Epidermal melanocyte (primary cell): Measurements from ENCODE around the gene EGR4.
"Not testable (repeated sequence)": the region's sequence is repeated elsewhere in the genome, so short reads cannot be mapped to it uniquely, and the experiment has no call there.

Source experiments
- DNase-seq: peaks from one replicate; pipeline ENCODE4 v3.0.0; 2011; ENCODE audit warnings: low spot score; ENCODE audit not compliant: insufficient read length

The EGR4 gene

DNA sequence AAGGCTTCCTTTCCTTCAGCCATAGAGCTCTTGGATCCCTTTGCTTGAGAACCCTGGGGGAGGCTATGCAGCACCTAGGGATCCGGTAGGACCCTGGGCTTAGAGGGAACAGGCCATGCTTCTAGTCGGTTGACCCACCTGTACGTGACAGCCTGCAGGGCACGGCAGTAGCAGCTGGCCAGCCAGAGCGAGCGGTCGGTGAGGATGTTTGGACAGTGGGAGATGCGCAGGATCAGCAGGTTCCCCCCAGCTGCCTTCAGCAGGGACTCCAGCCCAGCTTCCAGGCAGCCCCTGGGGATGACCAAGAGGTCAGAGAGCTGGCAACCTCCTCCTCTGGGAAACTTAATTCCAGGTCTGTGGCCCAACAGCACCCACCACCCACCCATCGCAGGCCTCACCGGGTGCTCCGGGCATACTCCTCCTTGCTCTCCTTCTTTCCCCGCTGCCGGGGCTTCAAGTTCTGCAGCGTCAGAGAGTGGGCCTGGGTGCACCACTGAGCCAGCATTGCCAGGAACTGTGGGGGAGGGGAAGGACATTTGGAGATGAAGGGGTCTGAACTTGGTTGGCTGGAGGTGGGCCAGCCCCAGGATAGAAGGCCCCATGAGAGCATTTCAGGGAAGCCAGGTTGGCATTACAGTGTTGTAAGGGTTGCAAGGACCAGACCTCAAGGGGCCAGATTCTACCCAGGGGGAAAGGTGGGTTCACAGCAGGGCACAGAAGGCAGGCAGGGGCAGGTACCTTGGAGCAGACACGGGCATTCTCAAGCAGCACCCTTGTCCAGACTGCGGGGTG, 29.6 kb downstream of the EGR4 start:
- no peak for DNase-seq

DNA sequence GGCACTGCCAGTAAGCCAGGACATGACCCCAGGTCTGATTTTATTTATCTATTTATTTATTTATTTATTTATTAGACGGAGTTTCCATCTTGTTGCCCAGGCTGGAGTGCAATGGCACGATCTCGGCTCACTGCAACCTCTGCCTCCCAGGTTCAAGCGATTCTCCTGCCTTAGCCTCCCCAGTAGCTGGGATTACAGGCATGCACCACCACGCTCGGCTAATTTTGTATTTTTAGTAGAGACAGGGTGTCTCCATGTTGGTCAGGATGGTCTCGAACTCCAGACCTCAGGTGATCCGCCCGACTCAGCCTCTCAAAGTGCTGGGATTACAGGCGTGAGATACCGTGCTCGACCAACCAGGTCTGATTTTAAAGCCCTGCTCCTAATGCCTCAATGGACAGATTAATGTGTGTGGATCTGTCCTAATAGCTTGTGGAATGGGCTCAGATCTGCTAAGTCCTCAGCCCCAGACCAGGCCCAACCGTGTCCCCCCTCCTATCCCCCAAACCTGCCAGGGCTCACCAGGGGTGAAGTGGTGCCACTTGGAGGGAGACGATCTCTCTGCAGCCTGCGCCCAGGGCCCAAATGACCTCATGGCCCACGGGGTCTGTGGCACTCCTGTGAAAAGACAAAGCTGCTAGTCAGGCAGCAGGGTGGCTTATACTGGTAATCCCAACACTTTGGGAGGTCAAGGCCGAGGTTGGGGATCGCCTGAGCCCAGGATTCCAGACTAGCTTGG, 30.5 kb downstream of the EGR4 start:
- not testable (repeated sequence) for DNase-seq

DNA sequence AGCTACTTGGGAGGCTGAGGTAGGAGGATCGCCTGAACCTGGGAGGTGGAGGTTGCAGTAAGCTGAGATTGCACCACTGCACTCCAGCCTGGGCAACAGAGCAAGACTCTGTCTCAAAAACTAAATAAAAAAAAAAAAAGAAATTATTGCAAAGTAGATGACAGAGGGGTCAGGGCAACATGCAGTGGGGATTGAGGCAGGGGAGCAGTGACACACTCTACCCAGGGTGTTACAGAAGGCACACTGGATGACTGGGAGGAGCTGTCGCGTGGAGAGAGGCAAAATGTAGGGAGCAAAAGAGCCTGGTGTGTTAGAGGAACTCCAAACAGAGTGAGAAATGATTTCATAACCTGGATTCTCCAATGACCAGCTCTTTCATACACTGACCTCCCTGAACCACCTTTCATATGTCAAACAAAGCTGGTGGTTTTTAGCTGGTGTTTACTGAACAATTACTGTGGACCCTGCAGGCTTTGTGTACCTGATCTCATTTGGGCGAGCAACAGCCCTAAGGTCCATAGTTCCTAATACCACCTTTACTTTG, 31.2 kb downstream of the EGR4 start:
- no peak for DNase-seq

DNA sequence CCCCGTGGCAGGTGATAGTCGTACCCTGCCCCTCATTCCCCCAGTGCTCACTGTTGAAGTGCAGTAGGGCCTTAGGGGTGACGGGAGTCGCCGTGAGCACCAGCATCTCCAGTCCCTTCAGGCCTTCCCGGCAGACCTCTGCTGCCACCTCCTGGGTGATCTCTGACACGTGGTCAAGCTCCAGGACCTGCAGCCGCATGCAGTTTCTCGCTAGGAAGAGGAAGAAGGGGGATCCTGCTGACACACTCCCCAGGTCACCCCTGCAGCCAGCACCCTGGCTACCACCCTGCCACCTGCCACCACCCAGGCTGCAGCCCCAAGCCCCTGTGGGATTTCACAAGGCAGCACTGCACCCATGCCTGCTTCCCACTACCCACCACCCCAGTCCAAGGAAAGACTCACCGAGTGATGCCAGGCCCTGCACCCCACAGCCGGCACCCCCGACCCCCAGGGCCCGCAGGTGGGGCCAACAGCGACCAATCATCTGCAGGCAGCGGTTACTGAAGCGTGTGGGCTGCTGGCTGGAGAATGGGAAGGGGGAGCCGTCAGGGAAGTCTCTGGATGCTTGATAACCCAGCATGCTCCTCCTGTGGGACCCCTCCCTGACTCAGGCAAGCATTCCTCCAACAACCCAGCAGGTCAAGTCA, 32.9 kb downstream of the EGR4 start:
- peak; percentile 57 for DNase-seq

DNA sequence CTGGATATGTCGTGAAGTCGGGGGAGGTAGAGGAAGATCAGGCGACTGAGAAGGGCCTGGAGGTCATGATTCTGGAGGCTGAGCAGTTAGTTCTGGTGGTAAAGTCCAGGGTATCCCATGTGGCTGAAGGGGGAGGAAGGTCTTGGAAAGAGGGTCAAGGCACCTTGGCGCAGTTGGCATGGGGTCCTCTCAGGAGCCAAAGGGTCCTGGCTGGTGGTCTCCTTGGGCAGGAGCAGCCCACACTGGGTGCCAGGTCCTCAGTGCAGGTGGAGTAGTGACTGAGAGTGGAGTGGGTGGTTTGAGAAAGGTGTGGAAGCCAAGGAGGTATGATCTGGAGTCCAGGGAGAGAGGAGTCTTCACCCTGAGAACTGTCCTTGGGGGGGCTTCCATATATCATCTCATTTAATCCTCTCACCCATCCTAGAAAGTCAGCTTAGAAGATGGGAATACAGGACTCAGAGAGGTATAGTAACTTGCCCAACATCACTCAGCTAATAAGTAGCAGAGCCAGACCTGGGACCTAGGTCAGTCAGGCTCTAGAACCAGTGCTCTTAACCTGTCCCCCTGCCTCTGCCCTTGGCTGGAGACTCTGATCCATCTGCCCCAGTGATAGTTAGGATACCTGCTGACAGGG, 33.5 kb downstream of the EGR4 start:
- DNase-seq, result no peak

DNA sequence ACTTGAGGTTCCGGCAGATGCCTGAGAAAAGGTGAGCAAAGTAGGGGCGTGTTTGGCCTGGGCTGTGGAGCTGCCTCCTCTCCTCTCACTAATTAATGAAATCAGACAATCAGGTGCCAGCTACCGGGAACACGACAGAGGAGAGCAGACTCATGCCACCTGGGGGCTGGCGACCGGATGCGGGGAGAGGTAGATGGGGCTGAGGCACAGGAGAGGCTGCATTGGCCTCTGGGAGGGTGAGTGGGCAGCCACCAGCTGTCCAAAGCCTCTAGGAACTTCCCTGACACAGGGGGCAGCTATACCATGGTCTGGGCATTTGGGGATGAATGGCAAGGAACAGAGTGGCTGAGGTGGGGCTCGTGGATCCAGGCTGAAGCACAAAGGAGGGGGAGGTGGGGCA, 34.1 kb downstream of the EGR4 start:
- DNase-seq, result no peak

DNA sequence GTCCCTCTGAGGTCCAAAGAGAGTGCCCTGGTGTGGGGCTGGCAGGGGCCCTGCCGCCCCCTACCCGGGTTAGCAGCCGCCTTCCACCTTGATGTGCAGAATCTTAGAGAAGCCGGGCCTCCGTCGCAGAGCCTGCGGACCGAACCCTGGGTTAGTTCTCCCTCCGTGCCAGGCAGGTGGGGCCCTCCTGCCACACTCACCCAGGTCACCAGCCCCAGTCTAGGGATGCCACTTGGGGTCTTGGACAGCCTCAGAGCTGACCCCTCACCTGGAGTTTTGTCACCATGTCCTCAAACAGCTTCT, 34.5 kb downstream of the EGR4 start:
- no peak for DNase-seq

DNA sequence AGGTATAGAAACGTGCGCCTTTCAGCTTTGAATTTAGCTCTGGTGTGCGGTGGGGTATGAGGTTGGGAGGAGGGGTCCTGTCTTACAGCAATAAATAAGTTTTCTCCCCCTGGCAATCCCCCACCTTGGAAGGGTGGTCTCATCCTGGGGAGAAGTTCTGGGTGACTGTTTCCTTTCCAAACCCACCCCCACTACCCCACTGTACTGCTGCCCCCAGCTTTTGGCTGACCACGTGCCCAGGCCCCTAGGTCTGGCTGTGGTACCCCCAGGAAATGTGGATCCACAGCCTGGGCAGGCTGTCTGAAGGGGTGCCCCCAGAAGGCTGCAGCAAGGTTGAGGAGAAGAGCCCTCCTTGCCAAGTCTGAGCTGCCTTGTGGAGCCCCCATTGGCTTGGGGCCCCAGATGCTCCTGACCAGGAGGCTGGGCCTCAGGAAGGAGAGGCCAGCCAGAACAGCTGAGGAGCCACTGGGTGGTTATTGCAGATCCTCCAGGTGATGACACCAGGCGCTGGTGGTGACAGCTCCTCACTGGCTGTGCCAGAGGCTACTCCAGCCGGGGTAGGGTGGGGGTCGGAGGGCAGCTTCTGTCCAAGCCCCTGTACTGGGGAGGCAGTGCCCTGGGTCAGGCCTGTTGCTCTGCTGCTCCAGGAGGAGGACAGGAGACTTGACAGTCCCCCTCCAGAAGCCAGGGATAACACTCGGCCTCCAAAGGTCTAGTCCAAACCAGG, 35.0 kb downstream of the EGR4 start:
- DNase-seq, result no peak

DNA sequence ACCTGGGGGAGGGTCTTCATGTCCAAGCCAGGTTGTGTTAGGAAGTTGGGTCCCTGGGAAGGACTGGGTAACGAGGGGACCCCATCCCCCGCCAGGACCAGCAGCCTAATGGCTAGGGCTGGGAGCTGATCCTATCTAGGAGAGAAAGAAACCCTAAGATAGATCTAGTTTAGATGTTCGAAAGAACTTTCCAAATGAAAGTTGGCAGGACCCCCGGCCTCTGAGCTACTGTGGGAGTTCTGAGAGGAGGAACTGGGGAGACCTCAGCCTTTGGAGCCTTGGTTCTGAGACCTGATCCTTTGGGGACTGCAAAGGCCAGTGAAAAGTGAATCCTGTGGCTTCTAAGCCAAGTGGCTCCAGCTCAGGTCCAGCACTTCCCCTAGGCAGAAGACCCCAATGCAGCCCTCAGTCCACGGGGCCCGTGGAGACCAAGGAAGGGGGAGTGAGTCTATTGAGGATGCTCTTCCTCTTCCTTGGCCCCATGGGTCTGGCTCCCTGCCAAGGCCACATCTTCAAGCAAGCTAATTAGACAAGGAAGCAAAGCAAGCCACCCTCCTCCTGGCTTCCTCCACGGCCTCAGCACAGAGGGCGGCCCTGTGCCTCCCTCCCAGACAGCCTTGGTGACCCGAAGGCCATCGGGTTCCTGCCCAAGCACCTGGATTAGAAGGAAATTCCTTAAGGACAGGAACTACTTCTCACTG, 35.8 kb downstream of the EGR4 start:
- DNase-seq, result no peak

DNA sequence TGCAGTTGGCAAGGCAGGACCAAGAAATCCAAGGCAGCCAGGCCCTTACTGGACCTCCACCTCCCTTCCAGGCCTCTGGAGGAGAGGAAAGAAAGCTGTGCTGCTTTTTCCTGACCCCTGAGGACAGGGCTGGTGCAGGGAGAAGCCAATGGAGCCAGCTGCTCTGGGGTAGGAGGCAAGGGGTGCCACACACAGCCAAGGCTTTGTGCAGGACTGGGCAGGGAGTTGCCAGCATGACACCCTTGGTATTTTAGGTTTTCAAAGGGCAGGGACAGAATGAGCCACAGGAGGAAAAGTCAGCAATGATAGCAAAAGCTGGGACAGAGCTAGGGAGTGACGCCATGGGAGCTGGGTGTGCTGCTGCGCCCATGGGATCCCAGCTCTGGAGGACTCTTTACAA, 36.3 kb downstream of the EGR4 start:
- DNase-seq, result no peak

DNA sequence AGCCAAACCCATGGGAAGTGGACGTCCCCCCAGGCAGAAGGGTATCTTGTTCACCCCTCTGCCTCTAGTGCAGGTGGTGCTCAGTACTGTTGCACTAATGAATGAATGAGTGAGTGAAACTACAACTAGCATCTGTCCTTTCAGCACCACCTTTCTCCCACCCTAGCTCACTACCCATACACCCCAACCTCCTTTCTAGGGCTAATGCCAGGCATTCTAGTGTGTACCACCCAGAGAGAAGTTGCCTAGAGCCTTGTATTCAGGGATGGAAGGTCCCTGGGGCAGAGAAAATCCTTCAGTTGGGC, 36.8 kb downstream of the EGR4 start:
- DNase-seq, result no peak

DNA sequence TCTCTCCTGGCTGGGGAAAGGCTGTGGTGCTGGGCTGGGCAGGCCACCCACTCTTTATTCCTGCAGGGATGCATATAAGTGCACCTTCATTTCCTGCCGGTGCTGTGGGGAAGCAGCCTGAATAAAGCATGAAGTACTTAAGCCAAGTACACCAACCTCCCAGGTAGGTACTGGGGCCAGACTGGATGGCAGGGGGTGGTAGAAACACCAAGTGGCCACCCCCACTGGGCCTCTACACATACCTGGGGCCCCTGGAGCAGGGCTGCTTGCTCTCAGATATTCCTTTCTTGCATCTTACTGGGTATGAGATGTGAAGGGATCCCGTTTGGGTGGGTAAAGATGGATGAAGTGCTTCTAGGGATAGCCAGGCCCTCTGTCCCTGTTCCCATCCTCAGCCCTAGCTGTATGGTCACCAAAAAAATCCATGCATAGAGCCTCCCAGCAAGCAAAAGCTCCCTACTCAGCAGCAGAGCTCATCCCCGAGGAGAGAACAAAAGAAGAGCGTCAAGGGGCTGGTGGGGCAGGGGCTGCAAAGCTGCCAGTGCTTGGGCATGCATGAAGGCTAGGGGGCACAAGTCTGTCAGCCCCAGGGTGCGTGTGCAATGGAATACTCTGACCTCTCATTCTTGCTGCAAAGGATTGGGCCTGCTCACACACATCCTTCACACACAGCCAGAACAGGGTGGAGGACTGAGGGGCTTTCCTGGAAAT, 37.3 kb downstream of the EGR4 start:
- no peak for DNase-seq

DNA sequence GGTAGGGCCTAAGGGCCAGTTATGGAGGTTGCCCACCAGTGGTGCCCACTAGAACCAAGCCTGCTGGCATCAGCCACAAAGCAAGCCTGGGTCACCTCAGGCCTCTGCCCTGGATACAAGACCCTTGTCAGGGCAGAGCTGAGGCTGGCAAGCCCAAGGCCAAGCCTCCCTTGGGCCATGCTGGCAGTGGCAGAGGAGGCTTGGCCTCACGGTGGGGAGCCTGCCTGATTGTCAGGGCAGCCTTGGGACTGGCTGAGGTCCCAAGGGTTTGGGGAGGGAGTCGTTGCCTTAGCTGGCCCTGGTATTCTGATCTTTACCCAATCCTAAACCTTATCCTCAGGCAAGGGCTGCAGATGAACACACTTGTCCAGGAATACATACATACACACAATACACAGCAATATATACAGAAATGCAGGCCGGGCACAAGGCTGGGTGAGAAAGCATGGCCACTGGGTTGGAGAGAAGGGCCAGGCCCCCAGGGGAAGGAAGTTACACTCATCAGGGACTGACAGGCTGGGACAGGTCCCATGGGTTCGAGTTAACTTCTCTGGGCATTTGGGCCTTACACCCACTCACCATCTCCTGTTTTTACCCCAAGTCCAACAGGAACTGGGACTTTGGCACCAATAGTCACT, 38.2 kb downstream of the EGR4 start:
- DNase-seq, result no peak

DNA sequence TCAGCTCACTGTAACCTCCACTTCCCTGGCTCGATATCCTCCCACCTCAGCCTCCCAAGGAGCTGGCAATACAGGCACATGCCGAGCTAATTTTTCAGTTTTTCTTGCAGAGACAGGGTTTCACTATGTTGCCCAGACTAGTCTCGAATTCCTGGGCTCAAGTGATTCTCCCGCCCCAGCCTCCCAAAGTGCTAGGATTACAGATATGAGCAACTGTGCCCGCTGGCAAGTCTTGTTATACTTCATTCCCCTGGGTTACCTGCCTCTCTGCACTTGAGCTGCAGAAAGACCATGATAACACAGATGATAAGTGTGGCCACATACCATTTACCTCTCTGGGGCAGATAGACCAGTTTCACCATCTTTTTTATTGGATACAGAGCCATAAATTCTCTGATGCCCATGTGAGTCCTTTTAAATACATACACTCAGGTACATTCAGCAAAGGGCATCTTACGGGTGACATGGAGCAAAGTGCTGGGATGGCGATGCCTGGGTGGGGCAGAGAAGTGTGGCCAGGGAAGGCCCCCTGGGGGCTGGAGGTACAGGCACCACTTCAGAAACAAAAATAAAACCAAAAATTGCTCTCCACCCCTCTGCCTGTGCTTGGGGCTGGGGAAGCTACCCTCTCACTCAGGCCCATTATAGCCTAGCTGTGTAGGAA, 38.9 kb downstream of the EGR4 start:
- no peak for DNase-seq

DNA sequence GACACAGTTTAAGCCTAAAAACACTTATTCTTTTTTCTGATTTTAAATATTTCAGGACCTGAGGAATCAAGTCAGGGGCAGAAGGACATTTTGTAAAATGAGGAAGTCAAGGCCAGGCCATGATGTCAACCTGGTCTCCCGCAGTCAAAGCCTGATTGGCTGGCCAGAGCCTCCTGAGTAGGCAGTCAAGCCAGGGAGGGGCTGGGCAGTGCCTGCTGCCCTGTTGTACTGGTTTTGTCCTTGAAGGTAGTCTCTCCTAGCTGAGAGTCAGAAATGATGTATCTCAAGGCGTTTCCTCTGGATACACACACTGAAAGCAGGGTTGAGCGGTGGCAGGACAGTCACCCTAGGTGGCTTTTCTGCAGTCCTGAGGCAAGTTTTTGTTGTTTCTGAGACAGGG, 39.4 kb downstream of the EGR4 start:
- DNase-seq, result no peak

DNA sequence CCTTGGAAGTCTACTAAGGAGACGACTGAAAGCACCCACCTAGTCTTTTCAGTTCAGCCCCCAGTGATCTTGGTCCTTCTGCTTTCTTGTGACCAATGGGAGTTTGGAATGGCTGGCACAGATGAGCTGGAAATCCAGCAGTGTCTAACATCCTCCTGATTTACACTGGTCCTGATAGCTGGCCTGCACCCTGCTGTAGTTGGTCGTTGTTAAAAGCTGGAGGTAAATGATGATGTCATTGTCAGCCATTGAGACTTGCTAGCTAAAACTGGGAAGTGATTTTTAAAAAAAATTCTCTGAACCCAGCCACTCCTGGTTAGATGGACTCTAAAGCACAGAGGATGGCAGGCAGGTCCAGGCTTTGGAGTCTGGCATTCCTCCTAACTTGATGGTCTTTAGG, 39.9 kb downstream of the EGR4 start:
- no peak for DNase-seq

DNA sequence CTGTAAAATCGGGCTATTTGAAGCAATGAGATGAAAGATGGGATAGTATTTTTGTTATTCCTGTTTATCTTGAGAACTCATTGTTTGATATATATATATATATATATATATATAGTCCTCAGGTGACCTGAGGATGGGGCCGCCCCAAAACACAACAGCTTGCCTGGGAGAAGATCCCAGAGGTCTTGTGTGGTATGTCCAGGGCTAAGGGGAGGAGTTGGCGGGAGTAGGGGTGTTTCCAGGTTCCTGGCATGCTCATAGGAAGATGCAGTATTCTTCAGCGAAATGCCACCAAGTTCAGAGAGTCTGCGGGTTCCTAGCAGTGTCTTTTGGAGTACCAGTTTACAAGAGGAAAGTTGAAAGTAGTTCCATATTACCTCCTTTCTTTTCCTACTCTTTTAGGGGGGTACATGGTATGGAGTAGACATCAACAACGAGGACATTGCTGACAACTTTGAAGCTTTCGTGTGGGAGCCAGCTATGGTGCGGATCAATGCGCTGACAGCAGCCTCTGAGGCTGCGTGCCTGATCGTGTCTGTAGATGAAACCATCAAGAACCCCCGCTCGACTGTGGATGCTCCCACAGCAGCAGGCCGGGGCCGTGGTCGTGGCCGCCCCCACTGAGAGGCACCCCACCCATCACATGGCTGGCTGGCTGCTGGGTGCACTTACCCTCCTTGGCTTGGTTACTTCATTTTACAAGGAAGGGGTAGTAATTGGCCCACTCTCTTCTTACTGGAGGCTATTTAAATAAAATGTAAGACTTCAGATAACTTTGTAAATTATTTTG, 40.9 kb downstream of the EGR4 start:
- no peak for DNase-seq
